ENCODE data around the gene RGL1. TPM values are rescaled to one million over a fixed set of nuclear protein-coding genes. Genes with fewer than 3 reads are reported as not detected.

Gene RGL1
- total and polyA plus RNA-seq, 2 donors (not counting 3 experiments of a cell fraction or from before 2014, with no cell fraction given), result 19.8 to 35.3 TPM

GRCh38 chr1:183892351-183892793, 87.5 kb downstream of the RGL1 start:
- Histone ChIP-seq H3K4me3 (replicated peaks in 1 of 3; ENCODE audit: insufficient read depth in 1 of 3, low read depth in 1 of 3, low read length in 3 of 3) (no peak overlapping the region), H3K79me2 (ENCODE audit: control insufficient read depth, insufficient read depth, low read length) (no peaks in the 10 kb centered on the region), H2AFZ (ENCODE audit: low read depth, low read length) (no peak overlapping the region), H3K9ac (replicated peaks; ENCODE audit: extremely low read depth, insufficient read depth, low read length) (no peak overlapping the region), H3K36me3 (ENCODE audit: control insufficient read depth in 2 of 2, extremely low read depth in 1 of 2, insufficient read depth in 2 of 2, low read length in 2 of 2) (peaks cover 7 to 11% of the 10 kb centered on the region in 2 experiments), H3K9me3 (replicated peaks; ENCODE audit: control insufficient read depth, insufficient read depth, low read length) (no peaks in the 10 kb centered on the region), H3K9me1 (replicated peaks; ENCODE audit: control insufficient read depth, extremely low read depth, insufficient read depth, low read length) (no peaks in the 10 kb centered on the region), H3K4me1 (ENCODE audit: control insufficient read depth, extremely low read depth, insufficient read depth, low read length) (peaks cover 24% of the 10 kb centered on the region), H3K27me3 (ENCODE audit: control insufficient read depth in 2 of 2, insufficient read depth in 2 of 2, low read length in 2 of 2) (no peaks in the 10 kb centered on the region), H3K27ac (ENCODE audit: insufficient read depth, low read depth, low read length) (no peak overlapping the region), H4K20me1 (replicated peaks; ENCODE audit: control insufficient read depth, extremely low read depth, insufficient read depth, low read length) (no peaks in the 10 kb centered on the region), H3K4me2 (ENCODE audit: insufficient read depth, low read length) (no peak overlapping the region)
- ChIA-PET POLR2A (no interaction called here), CTCF (interaction anchor here (1.2 to 1.6 kb wide), 5 partner anchors 10 to 208 kb away, joined by 3 to 6 read pairs (median 4); no protein-coding TSS in a partner anchor)
- DNase-seq (ENCODE audit: low read depth, low spot score) (no peak), FAIRE-seq (no peak)
- TF ChIP-seq CTCF (IDR thresholded peaks at IDR 0.05; ENCODE audit: extremely low read depth in 1 of 2, insufficient read depth in 1 of 2, low read depth in 1 of 2, low read length in 2 of 2) (no peak), POLR2AphosphoS5 (IDR thresholded peaks at IDR 0.05; ENCODE audit: insufficient read depth, low read depth, low read length) (no peak), MYC (IDR thresholded peaks at IDR 0.05; ENCODE audit: low read depth, low read length) (no peak), GATA2 (IDR thresholded peaks at IDR 0.05; ENCODE audit: insufficient read depth, insufficient read length, low read depth, low read length) (no peak), POLR2A (IDR thresholded peaks at IDR 0.05; ENCODE audit: low read depth, low read length) (no peak), FOS (IDR thresholded peaks at IDR 0.05; ENCODE audit: borderline replicate concordance, insufficient read depth, low read length) (no peak), MAX (IDR thresholded peaks at IDR 0.05; ENCODE audit: insufficient read depth, insufficient read length) (no peak), JUN (IDR thresholded peaks at IDR 0.05; ENCODE audit: borderline replicate concordance, insufficient read depth, insufficient read length, low read depth) (no peak), EZH2 (IDR thresholded peaks at IDR 0.05; ENCODE audit: borderline replicate concordance, low read depth, low read length, severe bottlenecking) (no peak)
- intact Hi-C loops (cut with micrococcal nuclease) (no loop called here), dilution Hi-C loops (cut with MboI; ENCODE audit: extremely low pct_ligation_motif_present, low sequenced_read_pairs) (no loop called here)
- BruUV-seq (replicated peaks), result no TSS peak

All from endothelial cell of umbilical vein (primary cell).